Omental fat pad (tissue), 4 donors: ENCODE measurements around the gene AMBRA1. TPM values are rescaled to one million over a fixed set of nuclear protein-coding genes. Genes with fewer than 3 reads are reported as not detected.

ENCODE experiments used
- ATAC-seq: fragments of 150-250 bp; one replicate; pipeline ENCODE4 v1.9.1; 2016; ENCODE audit warnings: mild to moderate bottlenecking, moderate library complexity; ENCODE audit not compliant: low FRiP score
- DNase-seq: peaks from one replicate; pipeline ENCODE4 v3.0.0-alpha.2; 2019; ENCODE audit warnings: low spot score
- total RNA-seq, 4 donors: library from RNA; depleted of rRNA; stranded (reverse); fragments of >200 nt; gene quantifications; one replicate each; pipeline ENCODE4 v1.1.0, GENCODE V29; 2016
- TF ChIP-seq, protein P1 (sequence below), 3 donors: fragments of 450-650 bp; IDR thresholded peaks; one replicate each; pipeline ENCODE4 v1.5.1; 2016 to 2017; ENCODE audit warnings: antibody characterized with exemption in 3 of 3, mild to moderate bottlenecking in 3 of 3, moderate library complexity in 2 of 3

Gene AMBRA1
- total RNA-seq, 4 donors from 2014 or later, result 19.2 to 41.0 (median 23.5) TPM

DNA sequence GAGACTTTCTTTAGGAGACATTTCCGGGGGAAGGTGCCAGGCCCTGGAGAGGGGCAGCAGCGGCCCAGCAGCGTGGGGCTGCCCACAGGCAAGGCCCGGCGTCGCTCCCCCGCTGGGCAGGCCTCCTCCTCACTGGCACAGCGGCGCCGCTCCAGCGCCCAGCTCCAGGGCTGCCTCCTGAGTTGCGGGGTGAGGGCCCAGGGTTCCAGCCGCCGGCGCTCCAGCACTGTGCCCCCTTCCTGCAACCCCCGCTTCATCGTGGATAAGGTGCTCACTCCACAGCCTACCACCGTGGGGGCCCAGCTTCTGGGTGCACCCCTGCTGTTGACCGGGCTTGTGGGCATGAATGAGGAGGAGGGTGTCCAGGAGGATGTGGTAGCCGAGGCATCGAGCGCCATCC, 227.6 kb downstream of the AMBRA1 start:
- ATAC-seq (no peak), DNase-seq (no peak)
- TF ChIP-seq, protein P1, sequence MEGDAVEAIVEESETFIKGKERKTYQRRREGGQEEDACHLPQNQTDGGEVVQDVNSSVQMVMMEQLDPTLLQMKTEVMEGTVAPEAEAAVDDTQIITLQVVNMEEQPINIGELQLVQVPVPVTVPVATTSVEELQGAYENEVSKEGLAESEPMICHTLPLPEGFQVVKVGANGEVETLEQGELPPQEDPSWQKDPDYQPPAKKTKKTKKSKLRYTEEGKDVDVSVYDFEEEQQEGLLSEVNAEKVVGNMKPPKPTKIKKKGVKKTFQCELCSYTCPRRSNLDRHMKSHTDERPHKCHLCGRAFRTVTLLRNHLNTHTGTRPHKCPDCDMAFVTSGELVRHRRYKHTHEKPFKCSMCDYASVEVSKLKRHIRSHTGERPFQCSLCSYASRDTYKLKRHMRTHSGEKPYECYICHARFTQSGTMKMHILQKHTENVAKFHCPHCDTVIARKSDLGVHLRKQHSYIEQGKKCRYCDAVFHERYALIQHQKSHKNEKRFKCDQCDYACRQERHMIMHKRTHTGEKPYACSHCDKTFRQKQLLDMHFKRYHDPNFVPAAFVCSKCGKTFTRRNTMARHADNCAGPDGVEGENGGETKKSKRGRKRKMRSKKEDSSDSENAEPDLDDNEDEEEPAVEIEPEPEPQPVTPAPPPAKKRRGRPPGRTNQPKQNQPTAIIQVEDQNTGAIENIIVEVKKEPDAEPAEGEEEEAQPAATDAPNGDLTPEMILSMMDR (IDR thresholded peaks at IDR 0.05), result no peak

DNA sequence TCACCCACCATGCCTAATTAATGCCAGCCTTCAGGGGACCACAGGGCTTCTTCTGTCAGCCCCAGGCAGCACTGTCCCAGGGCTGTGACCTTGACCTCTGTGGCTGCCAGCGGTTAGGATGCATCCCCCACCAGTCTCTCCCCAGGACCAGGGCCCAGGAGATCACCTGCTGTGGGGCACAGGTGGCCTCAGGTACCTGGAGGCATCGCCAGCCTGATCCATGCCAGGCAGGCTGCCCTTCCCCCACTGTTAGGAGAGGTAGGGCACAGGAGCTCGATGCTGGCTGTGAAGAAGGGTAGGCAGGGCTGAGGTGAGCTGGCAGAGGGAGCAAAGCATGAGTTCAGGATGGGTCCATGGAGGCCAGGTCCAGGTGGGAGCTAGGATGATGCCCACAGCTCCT, 229.0 kb downstream of the AMBRA1 start:
- ATAC-seq (no peak), DNase-seq (no peak)
- TF ChIP-seq, protein P1 (IDR thresholded peaks at IDR 0.05), result no peak

DNA sequence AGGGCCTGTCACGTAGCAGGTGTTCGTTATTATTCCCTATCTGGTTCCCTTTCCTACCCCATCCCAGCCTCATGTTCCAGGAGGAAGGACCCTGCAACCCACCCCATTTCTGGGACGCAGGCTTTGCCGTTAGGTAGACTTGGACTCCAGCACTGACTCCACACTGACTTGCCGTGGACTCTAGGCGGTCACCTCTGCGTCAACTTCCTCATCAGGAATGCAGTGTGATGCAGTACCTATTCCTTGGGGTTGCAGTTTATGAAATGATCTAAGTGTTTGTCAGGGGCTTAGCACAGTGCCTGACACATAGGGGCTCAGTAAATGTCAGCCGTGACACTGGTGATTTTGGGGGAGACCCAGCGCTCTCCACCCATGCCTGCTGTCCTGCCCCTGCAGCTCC, 229.8 kb downstream of the AMBRA1 start:
- no peak for ATAC-seq
- DNase-seq, result no peak
- TF ChIP-seq, protein P1 (IDR thresholded peaks at IDR 0.05), result no peak

DNA sequence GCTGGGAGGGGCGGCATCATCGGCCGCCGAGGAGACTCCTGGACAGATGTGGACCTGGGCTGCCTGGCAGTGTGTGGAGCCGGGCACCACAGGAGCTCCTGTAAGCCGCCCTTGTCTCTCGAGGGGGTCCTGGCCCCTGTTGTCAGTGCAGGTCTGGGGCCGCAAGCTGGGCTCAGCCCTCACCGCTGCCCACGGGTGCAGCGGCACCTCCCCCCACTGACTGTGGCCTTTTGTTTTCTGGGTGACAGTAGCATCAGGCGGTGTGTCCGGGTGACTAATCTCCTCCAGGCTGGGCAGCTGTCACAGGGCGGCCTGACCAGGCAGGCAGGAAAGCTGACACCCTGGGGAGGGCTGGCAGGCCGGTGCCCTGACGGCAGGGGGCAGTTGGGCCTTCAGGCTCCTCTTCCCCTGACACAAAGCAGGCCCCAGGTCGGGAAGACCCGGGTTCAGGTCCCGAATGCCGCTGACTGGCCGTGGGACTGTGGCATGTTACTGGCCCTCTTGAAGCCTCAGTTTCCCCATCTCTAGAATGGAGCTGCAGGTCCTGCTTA, 230.3 kb downstream of the AMBRA1 start:
- DNase-seq, result no peak
- ATAC-seq, result no peak
- TF ChIP-seq, protein P1 (IDR thresholded peaks at IDR 0.05), result no peak

DNA sequence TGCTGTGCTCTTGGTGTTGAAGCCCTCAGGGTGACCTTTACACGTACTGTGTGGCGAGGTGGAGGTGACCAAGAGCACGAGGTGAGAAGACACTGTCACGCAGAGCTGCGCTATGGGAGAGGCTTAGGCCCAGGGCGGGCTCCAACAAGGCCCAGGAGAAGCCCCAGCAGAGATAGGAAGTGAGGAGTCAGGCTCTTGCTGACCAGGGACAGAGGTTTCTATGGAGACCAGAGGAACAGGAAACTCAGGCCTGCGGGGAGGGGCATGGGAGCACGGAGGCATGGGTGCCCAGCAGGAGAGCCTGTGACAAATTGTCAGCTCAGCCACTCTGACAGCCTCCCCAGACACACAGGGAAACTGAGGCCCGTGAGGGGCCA, 230.8 kb downstream of the AMBRA1 start:
- ATAC-seq (no peak), DNase-seq (no peak)
- TF ChIP-seq, protein P1 (IDR thresholded peaks at IDR 0.05), result no peak

DNA sequence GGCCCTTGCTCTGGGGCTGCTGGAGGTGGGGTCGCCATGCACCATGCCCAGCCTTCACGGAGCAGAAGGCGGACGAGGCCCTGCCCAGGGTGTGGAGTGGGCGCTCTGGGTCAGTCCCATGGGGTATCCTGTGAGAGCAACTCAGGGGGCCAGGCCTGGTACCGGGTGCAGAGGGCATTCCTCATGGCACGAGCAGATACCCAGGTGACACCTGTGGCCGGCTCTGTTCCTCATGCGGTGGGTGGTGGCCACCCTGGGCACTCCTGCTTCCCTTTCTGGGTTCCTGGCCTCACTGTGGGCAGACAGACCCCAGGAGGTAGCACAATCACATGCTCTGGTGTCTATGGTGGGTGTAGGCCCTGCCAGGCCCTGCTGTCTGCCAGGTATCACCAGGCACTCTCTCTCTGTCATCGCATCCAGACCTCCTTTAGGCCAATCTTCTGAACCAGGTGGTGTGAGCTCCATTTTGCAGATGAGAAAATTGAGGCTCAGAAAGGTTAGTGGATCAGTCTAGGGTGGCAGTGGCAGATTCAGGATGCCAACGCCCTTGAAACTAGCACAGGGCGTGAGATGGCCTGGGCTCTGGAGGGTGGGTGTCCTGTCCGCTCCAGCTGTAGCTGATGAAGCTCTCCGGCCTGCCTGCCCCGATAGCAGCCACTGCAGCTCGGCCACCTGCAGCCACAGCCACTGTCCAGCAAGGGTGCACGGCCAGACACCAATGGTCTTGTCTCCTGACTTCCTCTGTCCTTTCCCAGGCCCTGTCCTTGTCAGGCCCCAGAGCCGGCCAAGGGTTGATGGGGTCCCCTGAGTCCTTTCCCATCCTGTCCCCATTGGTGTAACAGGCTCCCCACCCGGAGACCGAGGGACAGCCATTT, 231.4 kb downstream of the AMBRA1 start:
- TF ChIP-seq, protein P1 (IDR thresholded peaks at IDR 0.05), result no peak
- ATAC-seq (no peak), DNase-seq (no peak)
